OCI-LY3 (cell line): ENCODE measurements around the gene HNRNPL.

Source experiments
- H2AFZ ChIP-seq: fragments of 200-600, 300-600 bp; shearing (Covaris generic); 2 replicates; pipeline ENCODE4 v1.6.0; 2014; ENCODE audit warnings: antibody characterized with exemption, low read depth, low read length
- H3K27ac ChIP-seq: fragments of 200-600, 300-600 bp; sonication (generic); 2 replicates; pipeline ENCODE4 v1.5.1; 2014; ENCODE audit warnings: mild to moderate bottlenecking, low read length, moderate library complexity, mixed read lengths
- H3K27me3 ChIP-seq: fragments of 200-600, 300-600 bp; sonication (generic); 2 replicates; pipeline ENCODE4 v1.6.1; 2014; ENCODE audit warnings: low read depth, low read length, mixed read lengths
- H3K36me3 ChIP-seq: fragments of 200-600, 300-600 bp; sonication (generic); replicated peaks from 2 replicates; pipeline ENCODE3; 2014; ENCODE audit warnings: low read depth, low read length, mixed read lengths
- H3K4me1 ChIP-seq: fragments of 300-600, 200-600 bp; sonication (generic); 2 replicates; pipeline ENCODE4 v1.6.1; 2014; ENCODE audit warnings: low read length, mixed read lengths
- H3K4me2 ChIP-seq: fragments of 200-600, 300-600 bp; sonication (generic); 2 replicates; pipeline ENCODE4 v1.6.1; 2014; ENCODE audit warnings: low read length, mixed read lengths
- H3K4me3 ChIP-seq: fragments of 300-600, 200-600 bp; sonication (generic); 2 replicates; pipeline ENCODE4 v1.5.1; 2014; ENCODE audit warnings: antibody characterized with exemption, mild to moderate bottlenecking, low read length, moderate library complexity
- H3K79me2 ChIP-seq: fragments of 300-600, 200-600 bp; shearing (Covaris generic); 2 replicates; pipeline ENCODE4 v1.6.1; 2014; ENCODE audit warnings: mild to moderate bottlenecking, low read length, mixed read lengths
- H3K9ac ChIP-seq: fragments of 300-600, 200-600 bp; shearing (Covaris generic); 2 replicates; pipeline ENCODE4 v1.6.0; 2014; ENCODE audit warnings: mild to moderate bottlenecking, low read length, moderate library complexity
- H3K9me3 ChIP-seq: fragments of 200-600, 300-600 bp; shearing (Covaris generic); 2 replicates; pipeline ENCODE4 v1.6.1; 2014; ENCODE audit warnings: low read length, mixed read lengths; ENCODE audit not compliant: insufficient read depth
- H4K20me1 ChIP-seq: fragments of 200-600, 300-600 bp; sonication (generic); 2 replicates; pipeline ENCODE4 v1.6.1; 2016; ENCODE audit warnings: low read length, mixed read lengths; ENCODE audit not compliant: insufficient read depth
- EZH2phosphoT487 ChIP-seq: fragments of 200-600 bp; shearing (Covaris generic); IDR thresholded peaks from 2 replicates; pipeline ENCODE4 v1.6.1; 2018; ENCODE audit warnings: antibody characterized with exemption, mixed run types, low read depth
- TF ChIP-seq, protein P1 (sequence below): fragments of 200-600, 300-600 bp; sonication (generic); IDR thresholded peaks from 2 replicates; pipeline ENCODE4 v1.5.1; 2014; ENCODE audit warnings: antibody characterized with exemption, low read length, low read depth

Gene HNRNPL

DNA sequence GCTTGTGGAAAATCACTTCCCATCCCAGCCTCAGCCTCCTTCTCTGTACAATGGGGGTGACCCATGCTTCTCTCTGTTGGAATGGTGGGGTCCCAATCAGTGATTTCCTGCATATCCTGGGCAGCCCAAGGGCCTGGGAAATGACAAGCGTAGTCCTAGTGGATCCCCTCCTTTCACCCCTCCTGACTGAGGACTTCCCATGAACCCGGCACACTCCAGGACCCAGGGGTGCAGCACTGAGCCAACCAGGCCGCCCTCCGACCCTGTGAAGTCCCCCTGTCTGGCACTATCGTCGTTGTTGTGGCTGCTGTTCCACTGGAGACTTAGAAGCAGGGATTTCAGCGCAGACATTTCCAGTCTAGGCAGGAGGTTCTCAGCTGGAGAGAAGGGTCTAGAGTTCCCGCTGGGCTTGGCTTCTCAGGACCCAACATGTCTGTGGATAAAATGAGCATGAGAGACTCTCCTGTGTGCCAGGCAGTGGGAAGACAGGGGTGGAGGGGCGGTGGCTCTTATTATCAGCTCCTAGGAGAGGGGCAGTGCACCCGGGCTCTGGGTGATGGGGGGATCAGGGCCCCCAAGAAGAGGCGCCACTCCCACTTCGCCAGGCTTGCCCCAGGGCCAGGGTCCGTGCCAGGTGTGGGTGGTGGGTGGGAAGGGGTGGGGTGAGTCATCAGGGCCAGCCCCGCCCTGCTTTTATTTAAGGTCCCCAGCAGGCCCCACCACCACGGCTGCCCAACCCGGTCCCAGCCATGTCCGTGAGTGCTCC is 61.1 kb downstream of the HNRNPL start, which contains the start of gene LGALS7B:
Gene LGALS7B (plus strand): TSS at position 723 of the 766 bp plus-strand sequence. CDS start 27 bp downstream, at position 750.
- TF ChIP-seq EZH2phosphoT487 = no peak
- TF ChIP-seq, protein P1, sequence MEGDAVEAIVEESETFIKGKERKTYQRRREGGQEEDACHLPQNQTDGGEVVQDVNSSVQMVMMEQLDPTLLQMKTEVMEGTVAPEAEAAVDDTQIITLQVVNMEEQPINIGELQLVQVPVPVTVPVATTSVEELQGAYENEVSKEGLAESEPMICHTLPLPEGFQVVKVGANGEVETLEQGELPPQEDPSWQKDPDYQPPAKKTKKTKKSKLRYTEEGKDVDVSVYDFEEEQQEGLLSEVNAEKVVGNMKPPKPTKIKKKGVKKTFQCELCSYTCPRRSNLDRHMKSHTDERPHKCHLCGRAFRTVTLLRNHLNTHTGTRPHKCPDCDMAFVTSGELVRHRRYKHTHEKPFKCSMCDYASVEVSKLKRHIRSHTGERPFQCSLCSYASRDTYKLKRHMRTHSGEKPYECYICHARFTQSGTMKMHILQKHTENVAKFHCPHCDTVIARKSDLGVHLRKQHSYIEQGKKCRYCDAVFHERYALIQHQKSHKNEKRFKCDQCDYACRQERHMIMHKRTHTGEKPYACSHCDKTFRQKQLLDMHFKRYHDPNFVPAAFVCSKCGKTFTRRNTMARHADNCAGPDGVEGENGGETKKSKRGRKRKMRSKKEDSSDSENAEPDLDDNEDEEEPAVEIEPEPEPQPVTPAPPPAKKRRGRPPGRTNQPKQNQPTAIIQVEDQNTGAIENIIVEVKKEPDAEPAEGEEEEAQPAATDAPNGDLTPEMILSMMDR = no peak
- Histone ChIP-seq H4K20me1 (no peaks in the 10 kb centered on the region), H2AFZ (no peak within 1 kb of the TSS), H3K4me1 (no peaks in the 10 kb centered on the region), H3K9me3 (no peaks in the 10 kb centered on the region), H3K79me2 (no peaks in the 10 kb centered on the region), H3K36me3 (no peaks in the 10 kb centered on the region), H3K4me2 (no peak within 1 kb of the TSS), H3K27me3 (no peaks in the 10 kb centered on the region), H3K27ac (no peak within 1 kb of the TSS), H3K9ac (no peak within 1 kb of the TSS), H3K4me3 (no peak within 1 kb of the TSS)

DNA sequence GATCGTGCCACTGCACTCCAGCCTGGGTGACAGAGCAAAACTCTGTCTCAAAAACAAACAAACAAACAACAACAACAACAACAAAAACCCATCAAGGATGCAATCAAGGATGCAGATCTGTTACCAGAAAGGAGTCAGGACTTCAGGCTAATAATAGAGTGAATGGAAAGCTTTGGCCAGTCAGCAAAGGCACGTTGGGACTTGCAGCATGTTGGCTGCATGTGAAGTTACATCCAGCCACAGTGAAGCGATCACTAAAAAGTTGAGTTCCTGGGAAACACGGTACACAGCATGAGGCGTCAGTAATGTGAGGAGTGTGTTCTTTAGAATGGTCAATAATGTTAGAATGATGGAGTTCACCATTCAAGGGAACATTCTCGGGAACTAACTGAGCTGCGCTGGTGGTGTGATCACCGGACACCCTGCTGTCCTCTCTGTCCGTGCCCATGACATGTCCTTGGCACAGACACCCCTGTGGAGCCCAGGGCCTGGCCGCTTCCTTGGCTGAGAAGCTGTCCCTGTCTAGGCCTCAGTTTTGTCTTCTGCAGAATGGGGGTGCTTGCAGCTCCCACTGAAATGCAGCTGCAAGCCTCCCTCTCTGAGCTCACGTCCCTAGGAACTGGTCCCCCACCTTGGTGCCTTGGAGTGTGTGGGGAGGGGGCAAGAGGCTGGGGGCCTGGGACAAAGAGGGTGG is 63.1 kb downstream of the HNRNPL start:
- H3K27me3 ChIP-seq = peaks cover under 1% of the 10 kb centered on the region
- H3K27ac ChIP-seq = no peak overlapping the region
- no peak overlapping the region for H2AFZ ChIP-seq

More for the DNA sequence above, 63.1 kb downstream of the HNRNPL start:
- Histone ChIP-seq H4K20me1 (no peaks in the 10 kb centered on the region), H3K4me1 (no peaks in the 10 kb centered on the region), H3K36me3 (no peaks in the 10 kb centered on the region), H3K9ac (no peak overlapping the region), H3K9me3 (no peaks in the 10 kb centered on the region), H3K4me3 (no peak overlapping the region), H3K79me2 (no peaks in the 10 kb centered on the region), H3K4me2 (no peak overlapping the region)
- TF ChIP-seq EZH2phosphoT487 = no peak
- TF ChIP-seq, protein P1 = no peak
